Lung (tissue), 12 donors: Measurements from ENCODE around the gene TPO. TPM values are rescaled to one million over a fixed set of nuclear protein-coding genes. Genes with fewer than 3 reads are reported as not detected.

Source experiments
- ATAC-seq: fragments of 200-7000 bp; cut with Tn5 transposase; one replicate; pipeline ENCODE4 v1.9.1; 2020; ENCODE audit warnings: moderate number of reproducible peaks; ENCODE audit not compliant: insufficient read depth, low FRiP score
- DNase-seq, 3 donors: peaks; one replicate each; pipeline ENCODE4 v3.0.0-alpha.2; 2013 to 2017
- H3K27ac ChIP-seq, 2 donors: one replicate each; pipeline ENCODE4 v1.5.1; 2013; ENCODE audit warnings: mild to moderate bottlenecking in 2 of 2, moderate library complexity in 2 of 2, control low read depth in 1 of 2, inconsistent platforms in 1 of 2, low read depth in 1 of 2, low read length in 1 of 2
- H3K27me3 ChIP-seq, 3 donors: one replicate each; pipeline ENCODE4 v1.5.1; 2013; ENCODE audit warnings: low read length in 2 of 3; ENCODE audit not compliant: control insufficient read depth in 3 of 3, insufficient read depth in 3 of 3
- H3K36me3 ChIP-seq, 4 donors: one replicate each; pipeline ENCODE4 v1.5.1; 2013; ENCODE audit warnings: low read length in 4 of 4, mild to moderate bottlenecking in 1 of 4, moderate library complexity in 1 of 4; ENCODE audit not compliant: control insufficient read depth in 4 of 4, insufficient read depth in 4 of 4
- H3K4me1 ChIP-seq, 5 donors: one replicate each; pipeline ENCODE4 v1.5.1; 2013; ENCODE audit warnings: low read length in 5 of 5, mild to moderate bottlenecking in 2 of 5, moderate library complexity in 1 of 5; ENCODE audit not compliant: control insufficient read depth in 5 of 5, insufficient read depth in 5 of 5
- H3K4me3 ChIP-seq: one replicate; pipeline ENCODE4 v1.5.1; 2013; ENCODE audit warnings: mild to moderate bottlenecking, control low read depth, moderate library complexity
- H3K9ac ChIP-seq, 2 donors: one replicate each; pipeline ENCODE4 v1.5.1; 2013; ENCODE audit warnings: low read length in 2 of 2, control low read depth in 1 of 2; ENCODE audit not compliant: insufficient read depth in 1 of 2
- H3K9me3 ChIP-seq, 4 donors: one replicate each; pipeline ENCODE4 v1.5.1; 2013; ENCODE audit warnings: low read length in 3 of 4, mild to moderate bottlenecking in 1 of 4, moderate library complexity in 1 of 4; ENCODE audit not compliant: control insufficient read depth in 4 of 4, insufficient read depth in 3 of 4
- WGBS, 2 donors: extraction: QIAGEN DNeasy Blood & Tissue Kit; methylation state at CpG; one replicate each; pipeline ENCODE4 v1.1.7; 2013; 5-methylcytosine and 5-hydroxymethylcytosine counted together
- polyA plus RNA-seq, 2 donors: library from polyadenylated mRNA; stranded (reverse); fragments of 200-250 nt; gene quantifications; one replicate each; pipeline ENCODE4 v1.2.1, GENCODE V29; 2013
- total RNA-seq, 2 donors: library from RNA; depleted of rRNA in 1 of 2; stranded (reverse); fragments of >200 nt in 1 of 2; gene quantifications; one replicate each; pipeline ENCODE4 v1.2.1, GENCODE V29; 2014 to 2021
- TF ChIP-seq, protein P1 (sequence below): IDR thresholded peaks from 2 replicates; pipeline ENCODE4 v1.5.1; 2012; ENCODE audit warnings: mild to moderate bottlenecking; ENCODE audit errors: control extremely low read depth, extremely low read depth
- donor health status: control.
- donor health status: control.
- donor health status: Bipolar disorder and iron deficiency.
- donor health status: healthy.
- donor health status: DM: yes; HTN: yes; CAD: no.

The TPO gene
- total and polyA plus RNA-seq, 4 donors = 0.17 to 0.31 TPM; not detected in 2

DNA sequence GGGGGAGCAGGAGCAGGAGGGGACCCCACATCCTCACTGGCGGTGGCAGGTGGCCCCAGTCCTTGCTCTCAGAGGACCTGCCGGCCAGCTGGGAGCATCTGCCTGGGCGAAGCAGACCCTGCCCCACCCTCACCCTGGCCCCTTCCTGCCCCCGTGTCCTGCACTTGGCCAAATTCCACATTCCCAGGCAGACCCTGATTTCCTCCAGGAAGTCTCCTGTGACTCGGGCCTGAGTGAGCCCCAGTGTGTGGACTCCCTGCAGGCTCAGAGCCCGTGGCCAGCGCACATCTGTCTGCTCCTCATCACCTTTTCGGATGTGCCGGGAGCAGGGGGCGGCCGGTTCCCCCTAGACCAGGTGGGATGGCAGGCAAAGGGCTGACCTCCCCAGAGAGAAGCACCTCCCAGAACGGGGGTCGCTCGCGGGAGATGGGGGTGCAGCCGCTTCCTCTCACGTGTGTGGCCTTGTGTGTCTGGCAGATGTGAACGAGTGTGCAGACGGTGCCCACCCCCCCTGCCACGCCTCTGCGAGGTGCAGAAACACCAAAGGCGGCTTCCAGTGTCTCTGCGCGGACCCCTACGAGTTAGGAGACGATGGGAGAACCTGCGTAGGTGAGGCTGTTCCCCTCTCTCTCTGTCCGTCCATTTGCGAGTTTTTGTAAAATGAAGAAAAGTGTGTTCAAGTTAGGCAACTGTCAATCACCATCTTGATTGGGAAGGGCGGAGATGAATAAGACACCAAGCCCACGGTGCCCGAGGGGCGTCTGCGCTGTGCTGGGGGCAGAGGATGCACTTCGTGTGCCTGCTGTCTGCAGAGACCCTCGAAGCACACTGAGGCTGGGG is 90.4 kb downstream of the TPO start:
- Histone ChIP-seq H3K4me3 (no peak overlapping the region), H3K4me1 (no peaks in the 10 kb centered on the region), H3K9ac (no peak overlapping the region), H3K36me3 (no peaks in the 10 kb centered on the region), H3K27ac (no peak overlapping the region), H3K27me3 (no peaks in the 10 kb centered on the region), H3K9me3 (no peaks in the 10 kb centered on the region)
- 77 to 84% methylated on average over 36 of the region's 36 CpGs for WGBS, 2 donors
- no peak for ATAC-seq
- DNase-seq = no peak
- TF ChIP-seq, protein P1, sequence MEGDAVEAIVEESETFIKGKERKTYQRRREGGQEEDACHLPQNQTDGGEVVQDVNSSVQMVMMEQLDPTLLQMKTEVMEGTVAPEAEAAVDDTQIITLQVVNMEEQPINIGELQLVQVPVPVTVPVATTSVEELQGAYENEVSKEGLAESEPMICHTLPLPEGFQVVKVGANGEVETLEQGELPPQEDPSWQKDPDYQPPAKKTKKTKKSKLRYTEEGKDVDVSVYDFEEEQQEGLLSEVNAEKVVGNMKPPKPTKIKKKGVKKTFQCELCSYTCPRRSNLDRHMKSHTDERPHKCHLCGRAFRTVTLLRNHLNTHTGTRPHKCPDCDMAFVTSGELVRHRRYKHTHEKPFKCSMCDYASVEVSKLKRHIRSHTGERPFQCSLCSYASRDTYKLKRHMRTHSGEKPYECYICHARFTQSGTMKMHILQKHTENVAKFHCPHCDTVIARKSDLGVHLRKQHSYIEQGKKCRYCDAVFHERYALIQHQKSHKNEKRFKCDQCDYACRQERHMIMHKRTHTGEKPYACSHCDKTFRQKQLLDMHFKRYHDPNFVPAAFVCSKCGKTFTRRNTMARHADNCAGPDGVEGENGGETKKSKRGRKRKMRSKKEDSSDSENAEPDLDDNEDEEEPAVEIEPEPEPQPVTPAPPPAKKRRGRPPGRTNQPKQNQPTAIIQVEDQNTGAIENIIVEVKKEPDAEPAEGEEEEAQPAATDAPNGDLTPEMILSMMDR = no peak

DNA sequence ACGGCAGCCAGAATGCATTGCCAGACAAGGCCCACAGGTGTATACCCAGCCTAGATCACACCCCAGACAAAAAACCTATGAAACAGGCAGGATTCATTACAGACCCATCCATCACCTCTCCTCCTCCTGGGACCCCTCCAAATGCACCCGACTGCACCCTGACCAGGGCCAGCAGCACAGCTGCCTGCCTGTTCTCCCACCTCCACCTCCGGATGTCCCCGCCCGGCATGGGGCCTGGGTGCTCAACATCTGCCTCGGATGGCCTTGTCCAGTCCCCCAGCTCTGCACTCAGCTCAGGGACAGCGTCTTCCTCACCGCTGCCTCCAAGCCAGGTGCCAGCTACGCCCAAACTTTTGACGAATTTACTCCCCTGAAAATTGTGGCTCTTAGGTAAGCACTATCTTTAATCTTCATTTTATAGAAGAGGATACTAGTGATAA is 91.1 kb downstream of the TPO start:
- peaks cover 0 to 2% (median 0%) of the 10 kb centered on the region in 4 donors for H3K9me3 ChIP-seq
- H3K9ac ChIP-seq = no peak overlapping the region
- TF ChIP-seq, protein P1 = no peak
- H3K4me3 ChIP-seq = no peak overlapping the region
- no peaks in the 10 kb centered on the region for H3K36me3 ChIP-seq
- H3K27ac ChIP-seq = no peak overlapping the region
- 87 to 94% methylated on average over 10 of the region's 10 CpGs for WGBS, 2 donors
- ATAC-seq (no peak), DNase-seq (no peak)
- H3K4me1 ChIP-seq = peaks cover 0 to 2% (median 0%) of the 10 kb centered on the region in 5 donors
- H3K27me3 ChIP-seq = no peaks in the 10 kb centered on the region

DNA sequence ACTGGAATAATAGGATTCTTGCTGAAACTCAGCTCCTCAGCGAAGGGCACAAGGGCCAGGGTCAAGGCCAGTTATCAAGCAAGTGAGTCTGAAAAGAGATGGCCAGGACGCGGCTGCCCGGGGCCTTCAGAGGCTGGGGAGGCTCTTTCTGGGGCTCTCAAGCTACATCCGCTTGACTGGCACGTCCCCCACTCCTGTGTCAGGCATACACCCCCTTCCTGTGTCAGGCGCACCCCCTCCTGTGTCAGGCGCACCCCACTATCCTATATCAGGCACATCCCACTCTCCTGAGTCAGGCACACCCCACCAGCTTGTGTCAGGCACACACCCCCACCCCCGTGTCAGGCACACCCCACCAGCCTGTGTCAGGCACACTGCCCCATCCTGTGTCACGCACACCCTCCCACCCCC is 91.8 kb downstream of the TPO start:
- peaks cover 0 to 2% (median 0%) of the 10 kb centered on the region in 4 donors for H3K9me3 ChIP-seq
- H3K36me3 ChIP-seq = no peaks in the 10 kb centered on the region
- no peak overlapping the region for H3K9ac ChIP-seq
- H3K27me3 ChIP-seq = no peaks in the 10 kb centered on the region
- TF ChIP-seq, protein P1 = no peak
- DNase-seq (no peak), ATAC-seq (no peak)
- WGBS, 2 donors = 88 to 94% methylated on average over 10 of the region's 10 CpGs
- peaks cover 0 to 7% (median 0%) of the 10 kb centered on the region in 5 donors for H3K4me1 ChIP-seq
- H3K4me3 ChIP-seq = no peak overlapping the region
- no peak overlapping the region for H3K27ac ChIP-seq
